Measurements from ENCODE around the gene PTTG1. TPM values are rescaled to one million over a fixed set of nuclear protein-coding genes. Genes with fewer than 3 reads are reported as not detected.

PTTG1 gene
- total and polyA plus RNA-seq, 2 experiments from 2014 or later = 394 to 620 TPM

- TF ChIP-seq REST (IDR thresholded peaks at IDR 0.05; ENCODE audit: unreplicated experiment) (no peak), ETS1 (IDR thresholded peaks at IDR 0.05) (no peak), ZNF331 (CRISPR knock-in tag; IDR thresholded peaks at IDR 0.05; ENCODE audit: low read depth) (no peak), JUNB (IDR thresholded peaks at IDR 0.05; ENCODE audit: unreplicated experiment) (no peak), STAT1 (IDR thresholded peaks at IDR 0.05; ENCODE audit: unreplicated experiment) (no peak), CREB1 (CRISPR knock-in tag; IDR thresholded peaks at IDR 0.05; ENCODE audit: low read depth) (no peak), CTCF (conservative IDR thresholded peaks at IDR 0.05; ENCODE audit: low read depth in 2 of 2) (no peak), NANOG (IDR thresholded peaks at IDR 0.05; ENCODE audit: borderline replicate concordance) (no peak), POLR2AphosphoS5 (IDR thresholded peaks at IDR 0.05; ENCODE audit: low read depth) (no peak)
Observed at GRCh38 chr5:160395111-160395510, 26.5 kb upstream of the PTTG1 start (continued).

GRCh38 chr5:160397492-160397891 lies 24.2 kb upstream of the PTTG1 start:
- Histone ChIP-seq H3K4me3 (no peak overlapping the region), H3F3A (replicated peaks; ENCODE audit: low read depth) (no peaks in the 10 kb centered on the region), H2AFZ (no peak overlapping the region), H3K36me3 (ENCODE audit: insufficient read depth) (no peaks in the 10 kb centered on the region), H3K79me2 (replicated peaks; ENCODE audit: insufficient read depth) (peaks cover 18% of the 10 kb centered on the region), H3K27ac (ENCODE audit: low read depth) (no peak overlapping the region), H3K4me2 (no peak overlapping the region), H3K9me2 (ENCODE audit: insufficient read depth) (no peaks in the 10 kb centered on the region), H4K20me1 (replicated peaks; ENCODE audit: insufficient read depth) (no peaks in the 10 kb centered on the region), H3K27me3 (ENCODE audit: insufficient read depth) (no peaks in the 10 kb centered on the region), H3K4me1 (ENCODE audit: insufficient read depth) (peaks cover 8% of the 10 kb centered on the region)
- Mint-ChIP-seq H3K27ac (no peak overlapping the region), H3K4me1 (peaks cover 11% of the 10 kb centered on the region; the same call in 2 of the 3 replicates), H3K36me3 (ENCODE audit: low read depth) (peaks cover 3% of the 10 kb centered on the region; the same call in 1 of the 3 replicates), H3K9me3 (no peaks in the 10 kb centered on the region), H3K27me3 (ENCODE audit: insufficient read depth, low read depth, poor library complexity) (no peaks in the 10 kb centered on the region), H3K4me3 (no peak overlapping the region)
- no peak for ATAC-seq
- DNase-seq (ENCODE audit: low spot score) = no peak
- TF ChIP-seq NANOG (IDR thresholded peaks at IDR 0.05; ENCODE audit: borderline replicate concordance) (no peak), POLR2AphosphoS5 (IDR thresholded peaks at IDR 0.05; ENCODE audit: low read depth) (no peak), JUNB (IDR thresholded peaks at IDR 0.05; ENCODE audit: unreplicated experiment) (no peak), STAT1 (IDR thresholded peaks at IDR 0.05; ENCODE audit: unreplicated experiment) (no peak), ETS1 (IDR thresholded peaks at IDR 0.05) (no peak), ZNF462 (CRISPR knock-in tag; IDR thresholded peaks at IDR 0.05) (no peak), ZNF331 (CRISPR knock-in tag; IDR thresholded peaks at IDR 0.05; ENCODE audit: low read depth) (no peak), EZH2 (IDR thresholded peaks at IDR 0.05; ENCODE audit: low read depth, unreplicated experiment) (no peak)
